H1 (cell line): Measurements from ENCODE around the gene TTC13. TPM values are rescaled to one million over a fixed set of nuclear protein-coding genes. Genes with fewer than 3 reads are reported as not detected.

ENCODE experiments used
- CTCF ChIA-PET: fragments of 300-600 bp; sonication (Branson Sonifier 250); formaldehyde crosslinking; loops from one replicate; lab custom pipeline; 2021; ENCODE audit not compliant: partially characterized antibody; lab: Charles Lee
- POLR2A ChIA-PET: fragments of 300-600 bp; sonication (Branson Sonifier 250); formaldehyde crosslinking; loops from one replicate; lab custom pipeline; 2021; ENCODE audit warnings: inconsistent platforms; ENCODE audit not compliant: partially characterized antibody; lab: Charles Lee
- DNase-seq, 2 experiments: peaks; one replicate each; pipeline versions ENCODE4 v3.0.0 to v3.0.0-alpha.2; 2010 to 2022; ENCODE audit warnings: low spot score in 2 of 2, low read depth in 1 of 2, mixed read lengths in 1 of 2
- FAIRE-seq: peaks from 2 replicates; lab custom pipeline; 2011; peaks lifted over from hg19 to GRCh38; lab: Jason Lieb, UNC
- H2AFZ ChIP-seq: 2 replicates; pipeline ENCODE4 v1.8.1; 2012; ENCODE audit warnings: low read length, inconsistent platforms
- H2AK5ac ChIP-seq: 2 replicates; pipeline ENCODE4 v1.6.1; 2013; ENCODE audit warnings: low read depth, low read length
- H2BK120ac ChIP-seq: replicated peaks from 2 replicates; pipeline ENCODE3; 2013; ENCODE audit warnings: low read depth, low read length, inconsistent platforms
- H2BK12ac ChIP-seq: 2 replicates; pipeline ENCODE4 v1.6.1; 2013; ENCODE audit warnings: low read depth, low read length
- H2BK15ac ChIP-seq: 2 replicates; pipeline ENCODE4 v1.6.1; 2013; ENCODE audit warnings: low read length
- H2BK20ac ChIP-seq: 2 replicates; pipeline ENCODE4 v1.6.1; 2013; ENCODE audit warnings: low read length
- H2BK5ac ChIP-seq: 2 replicates; pipeline ENCODE4 v1.6.1; 2013; ENCODE audit warnings: low read depth, low read length
- H3K14ac ChIP-seq: 2 replicates; pipeline ENCODE4 v1.6.1; 2013; ENCODE audit warnings: inconsistent platforms; ENCODE audit not compliant: insufficient read length
- H3K18ac ChIP-seq: 2 replicates; pipeline ENCODE4 v1.6.1; 2013; ENCODE audit warnings: low read length; ENCODE audit errors: extremely low read depth
- H3K23ac ChIP-seq: 2 replicates; pipeline ENCODE4 v1.6.1; 2013; ENCODE audit warnings: inconsistent platforms; ENCODE audit not compliant: insufficient read length
- H3K23me2 ChIP-seq: 2 replicates; pipeline ENCODE4 v1.6.1; 2013; ENCODE audit warnings: low read depth, low read length
- H3K27ac ChIP-seq: 2 replicates; pipeline ENCODE4 v1.6.1; 2011; ENCODE audit warnings: low read depth, low read length, inconsistent platforms
- H3K27me3 ChIP-seq, 4 experiments: replicated peaks in 1 of 4; 1 replicate in 1 of 4; 2 replicates in 3 of 4; pipeline versions ENCODE4 v1.6.1 to v1.8.1; 2011 to 2013; ENCODE audit warnings: low read length in 3 of 4, mild to moderate bottlenecking in 3 of 4, inconsistent platforms in 2 of 4, mixed read lengths in 2 of 4, moderate library complexity in 1 of 4; ENCODE audit not compliant: control insufficient read depth in 3 of 4, insufficient read depth in 3 of 4; ENCODE audit errors: extremely low read depth in 1 of 4
- H3K36me3 ChIP-seq, 4 experiments: 2 replicates each; pipeline versions ENCODE4 v1.6.1 to v1.8.1; 2011 to 2013; ENCODE audit warnings: mild to moderate bottlenecking in 4 of 4, low read length in 3 of 4, moderate library complexity in 2 of 4, control low read depth in 1 of 4, inconsistent platforms in 1 of 4; ENCODE audit not compliant: insufficient read depth in 4 of 4, control insufficient read depth in 2 of 4
- H3K4ac ChIP-seq: replicated peaks from 2 replicates; pipeline ENCODE3; 2013; ENCODE audit warnings: low read length, low read depth, mixed read lengths, inconsistent platforms; ENCODE audit not compliant: insufficient read length
- H3K4me1 ChIP-seq, 4 experiments: replicated peaks in 1 of 4; 1 replicate in 1 of 4; 2 replicates in 3 of 4; pipeline versions ENCODE4 v1.6.1 to v1.8.1; 2011 to 2013; ENCODE audit warnings: low read length in 3 of 4, inconsistent platforms in 2 of 4, mixed read lengths in 1 of 4; ENCODE audit not compliant: insufficient read depth in 4 of 4, control insufficient read depth in 3 of 4
- H3K4me2 ChIP-seq, 2 experiments: 2 replicates each; pipeline versions ENCODE4 v1.6.1 to v1.8.1; 2011 to 2013; ENCODE audit warnings: low read depth in 2 of 2, low read length in 2 of 2, control low read depth in 1 of 2, inconsistent platforms in 1 of 2, mild to moderate bottlenecking in 1 of 2; ENCODE audit not compliant: insufficient read depth in 1 of 2
- H3K4me3 ChIP-seq, 4 experiments: fragments of 200-600, 300-600 bp in 1 of 4; sonication (generic), shearing (Covaris generic), sonication (Bioruptor Twin) in 1 of 4; 2 replicates each; pipeline versions ENCODE4 v1.5.1 to v1.8.1; 2011 to 2016; ENCODE audit warnings: low read length in 4 of 4, low read depth in 3 of 4, control low read depth in 2 of 4, inconsistent platforms in 2 of 4, mild to moderate bottlenecking in 2 of 4, mixed read lengths in 1 of 4, moderate library complexity in 1 of 4; ENCODE audit not compliant: insufficient read depth in 2 of 4; ENCODE audit errors: extremely low read depth in 1 of 4
- H3K56ac ChIP-seq: replicated peaks from 2 replicates; pipeline ENCODE3; 2013; ENCODE audit warnings: low read depth, mild to moderate bottlenecking, mixed read lengths, low read length, inconsistent platforms; ENCODE audit not compliant: insufficient read length
- H3K79me1 ChIP-seq: 2 replicates; pipeline ENCODE4 v1.6.1; 2013; ENCODE audit warnings: low read depth, low read length, control low read depth
- H3K79me2 ChIP-seq, 2 experiments: 2 replicates each; pipeline versions ENCODE4 v1.6.1 to v1.8.1; 2012 to 2013; ENCODE audit warnings: low read length in 2 of 2, mild to moderate bottlenecking in 2 of 2, inconsistent platforms in 1 of 2; ENCODE audit not compliant: insufficient read depth in 2 of 2, control insufficient read depth in 1 of 2
- H3K9ac ChIP-seq, 4 experiments: replicated peaks in 1 of 4; 1 replicate in 1 of 4; 2 replicates in 3 of 4; pipeline versions ENCODE4 v1.6.1 to v1.8.1; 2011 to 2013; ENCODE audit warnings: low read depth in 3 of 4, low read length in 3 of 4, control low read depth in 2 of 4, mild to moderate bottlenecking in 2 of 4, moderate library complexity in 2 of 4, inconsistent platforms in 1 of 4; ENCODE audit errors: extremely low read depth in 1 of 4
- H3K9me3 ChIP-seq, 2 experiments: 2 replicates each; pipeline versions ENCODE4 v1.6.1 to v1.8.1; 2012 to 2013; ENCODE audit warnings: mild to moderate bottlenecking in 2 of 2, moderate library complexity in 2 of 2, control low read depth in 1 of 2, inconsistent platforms in 1 of 2, low read depth in 1 of 2, low read length in 1 of 2, mixed read lengths in 1 of 2; ENCODE audit not compliant: insufficient read depth in 2 of 2
- H4K20me1 ChIP-seq, 2 experiments: replicated peaks in 1 of 2; 2 replicates each; pipeline versions ENCODE3 to v1.8.1; 2011 to 2013; ENCODE audit warnings: inconsistent platforms in 2 of 2, low read length in 2 of 2, mild to moderate bottlenecking in 1 of 2; ENCODE audit not compliant: insufficient read depth in 2 of 2, control insufficient read depth in 1 of 2
- H4K5ac ChIP-seq: 2 replicates; pipeline ENCODE4 v1.6.1; 2013; ENCODE audit warnings: low read length, low read depth, mixed read lengths, inconsistent platforms; ENCODE audit not compliant: insufficient read length
- H4K8ac ChIP-seq: 2 replicates; pipeline ENCODE4 v1.8.0; 2013; ENCODE audit warnings: mild to moderate bottlenecking, moderate library complexity, low read length, inconsistent platforms; ENCODE audit not compliant: insufficient read depth; ENCODE audit errors: extremely low read depth
- H4K91ac ChIP-seq: replicated peaks from 2 replicates; pipeline ENCODE3; 2013; ENCODE audit warnings: low read length, mixed read lengths, inconsistent platforms; ENCODE audit not compliant: insufficient read length
- EP300 ChIP-seq, 2 experiments: IDR thresholded peaks; 1 replicate in 1 of 2; 2 replicates in 1 of 2; pipeline ENCODE4 v1.6.1; 2011 to 2012; ENCODE audit warnings: low read depth in 2 of 2, low read length in 2 of 2, mild to moderate bottlenecking in 2 of 2, borderline replicate concordance in 1 of 2, inconsistent platforms in 1 of 2, moderate library complexity in 1 of 2
- EZH2 ChIP-seq: fragments of 200-600 bp; sonication (generic); IDR thresholded peaks from 2 replicates; pipeline ENCODE4 v1.7.1; 2012; ENCODE audit warnings: low read depth, mild to moderate bottlenecking, moderate library complexity, low read length, inconsistent platforms; ENCODE audit not compliant: severe bottlenecking
- POU5F1 ChIP-seq: IDR thresholded peaks from 2 replicates; pipeline ENCODE4 v1.6.1; 2011; ENCODE audit warnings: low read depth, mild to moderate bottlenecking, low read length, moderate library complexity
- RAD21 ChIP-seq, 2 experiments: IDR thresholded peaks in 1 of 2; conservative IDR thresholded peaks in 1 of 2; 2 replicates each; pipeline ENCODE4 v1.6.1; 2011; ENCODE audit warnings: low read depth in 2 of 2, low read length in 2 of 2, improper control_type of control experiment in 1 of 2, inconsistent platforms in 1 of 2, mild to moderate bottlenecking in 1 of 2, moderate library complexity in 1 of 2
- RBBP5 ChIP-seq: IDR thresholded peaks from 2 replicates; pipeline ENCODE4 v1.7.1; 2012; ENCODE audit warnings: low read depth, mild to moderate bottlenecking, inconsistent platforms, low read length, moderate library complexity, borderline replicate concordance
- RNF2 ChIP-seq: fragments of 200-900, 300-1000 bp; sonication (generic); IDR thresholded peaks from 2 replicates; pipeline ENCODE4 v1.7.1; 2016; ENCODE audit warnings: borderline replicate concordance, low read depth, mild to moderate bottlenecking, antibody characterized with exemption, low read length; ENCODE audit not compliant: poor library complexity, severe bottlenecking; ENCODE audit errors: missing control alignments
- WGBS, 2 experiments: shearing (Covaris generic) in 1 of 2; methylation state at CpG; one replicate each; pipeline versions ENCODE4 v1.1.6 to v1.1.7; 2013 to 2015; ENCODE audit warnings: low lambda C conversion rate in 2 of 2, mixed read lengths in 2 of 2, inconsistent platforms in 1 of 2, low coverage in 1 of 2, missing lambda C conversion rate in 1 of 2; ENCODE audit not compliant: insufficient replicate concordance in 2 of 2, insufficient coverage in 1 of 2, insufficient read length in 1 of 2; ENCODE audit errors: extremely low coverage in 1 of 2, missing lambda C conversion rate in 1 of 2; 5-methylcytosine and 5-hydroxymethylcytosine counted together
- polyA plus RNA-seq, 7 experiments: library from polyadenylated mRNA; depleted of rRNA in 3 of 7; stranded (reverse) in 5 of 7; unstranded in 2 of 7; fragments of >200 nt in 5 of 7; fragments of 200-250 nt in 2 of 7; gene quantifications; 1 replicate in 5 of 7; 2 replicates in 1 of 7; 4 replicates in 1 of 7; pipeline versions ENCODE4 v1.2.1 to v1.2.3, GENCODE V29; 2011 to 2013; ENCODE audit warnings: missing spikeins in 2 of 7, mixed read lengths in 2 of 7
- total RNA-seq: library from RNA; stranded (reverse); fragmentation: NEBNext Ultra II Directional; extraction: Animal tissue kit (Norgen Biotek cat#: 25700); gene quantifications from 2 replicates; pipeline ENCODE4 v1.2.1, GENCODE V29; 2021

The TTC13 gene
- total and polyA plus RNA-seq, 2 of the 8 experiments (the other 6 are each of a cell fraction or from before 2014, with no cell fraction given), result 3.1 to 7.1 TPM

DNA sequence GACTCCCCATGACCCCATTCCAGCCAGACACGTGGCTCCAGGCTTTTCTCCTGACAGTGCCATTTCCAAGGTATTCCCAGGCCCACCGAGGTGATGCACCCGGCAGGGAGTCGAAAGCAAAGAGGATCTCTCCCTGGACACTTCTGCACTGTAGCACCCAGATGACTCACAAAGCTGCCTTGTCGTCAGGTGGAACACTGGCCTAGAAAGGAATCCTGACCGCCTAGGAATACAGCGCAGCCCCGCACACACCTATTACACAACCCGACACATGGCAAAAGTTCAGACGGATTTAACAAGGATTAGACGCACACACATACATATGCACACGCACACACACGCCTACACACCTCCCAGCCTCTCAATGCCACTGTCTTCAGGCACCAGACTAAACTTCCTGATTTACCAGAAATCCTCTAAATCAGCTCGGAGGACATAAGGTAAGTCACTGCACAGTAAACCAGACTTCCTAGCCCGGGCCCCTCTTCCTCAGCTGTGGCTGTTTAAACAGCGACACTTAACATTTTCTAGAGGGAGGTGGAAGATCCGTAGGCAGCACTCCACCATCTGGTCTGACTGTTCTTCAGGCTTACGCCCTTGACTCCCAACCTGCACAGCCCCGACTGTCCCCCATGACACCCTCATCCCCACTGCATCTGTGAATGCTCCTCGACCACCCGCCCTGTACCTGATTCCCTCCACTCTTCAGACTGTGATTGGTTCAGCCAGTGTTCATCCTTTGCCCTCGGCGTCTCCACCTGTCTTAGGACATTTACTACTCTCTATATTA is 48.7 kb upstream of the TTC13 start:
- Histone ChIP-seq H3K79me2 (no peaks in the 10 kb centered on the region), H2AFZ (no peak overlapping the region), H3K14ac (no peak overlapping the region), H3K36me3 (no peaks in the 10 kb centered on the region), H3K4ac (no peak overlapping the region), H2BK20ac (no peak overlapping the region), H2BK15ac (no peak overlapping the region), H3K56ac (no peak overlapping the region), H3K4me3 (no peak overlapping the region), H3K4me2 (no peak overlapping the region), H2BK12ac (0 out of 2 replicates have a peak overlapping the region, but pooled peaks have one; percentile 27)
- POLR2A ChIA-PET, result no interaction called here
- no peak for FAIRE-seq
- TF ChIP-seq EZH2 (no peak), POU5F1 (no peak), EP300 (IDR thresholded peaks at IDR 0.05; ENCODE audit: borderline replicate concordance in 1 of 2, low read depth in 2 of 2, low read length in 2 of 2) (no peak), RNF2 (no peak), RBBP5 (no peak), RAD21 (IDR thresholded peaks at IDR 0.05 in 1 of 2, conservative IDR thresholded peaks at IDR 0.05 in 1 of 2; ENCODE audit: low read depth in 2 of 2, low read length in 2 of 2) (no peak)
- TF ChIP-seq, all 59 proteins: peak for 0
- no peak overlapping the region for H4K91ac ChIP-seq
- no peak overlapping the region for H2AK5ac ChIP-seq
- no peak overlapping the region for H3K9ac ChIP-seq
- H2BK120ac ChIP-seq, result no peak overlapping the region
- no peak overlapping the region for H2BK5ac ChIP-seq
- no peak overlapping the region for H3K23ac ChIP-seq
- H3K27ac ChIP-seq, result no peak overlapping the region
- H4K8ac ChIP-seq, result no peak overlapping the region
- no peaks in the 10 kb centered on the region; a peak in 3 of 7 replicates for H3K27me3 ChIP-seq
- no peaks in the 10 kb centered on the region for H3K4me1 ChIP-seq
- 89% methylated on average over 23 of the region's 23 CpGs; no CpG with 5 or more reads in 1 of the 2 experiments for WGBS, 2 experiments
- CTCF ChIA-PET, result interaction anchor here (1.5 kb wide), 1 partner anchor 13 kb away, joined by 6 read pairs; the partner anchor contains the start of gene FAM89A
- H3K18ac ChIP-seq, result no peak overlapping the region
- H4K5ac ChIP-seq, result no peak overlapping the region
- no peaks in the 10 kb centered on the region for H3K79me1 ChIP-seq
- no peaks in the 10 kb centered on the region; the same call in 1 of the 2 replicates for H3K23me2 ChIP-seq
- no peaks in the 10 kb centered on the region for H4K20me1 ChIP-seq
- no peaks in the 10 kb centered on the region for H3K9me3 ChIP-seq
- DNase-seq, result no peak
